Keratinocyte (primary cell): ENCODE data around the gene PDE11A. TPM values are rescaled to one million over a fixed set of nuclear protein-coding genes. Genes with fewer than 3 reads are reported as not detected.

Source experiments
- DNase-seq: peaks from one replicate; pipeline ENCODE4 v3.0.0-alpha.2; 2011; ENCODE audit warnings: low read depth, missing footprints, low spot score
- FAIRE-seq: peaks from 2 replicates; lab custom pipeline; 2011; peaks lifted over from hg19 to GRCh38; lab: Jason Lieb, UNC
- H2AFZ ChIP-seq: 2 replicates; pipeline ENCODE4 v1.6.0; 2012; ENCODE audit warnings: low read length, control low read depth, inconsistent platforms; ENCODE audit not compliant: control insufficient read depth
- H3K27ac ChIP-seq: 2 replicates; pipeline ENCODE4 v1.5.1; 2011; ENCODE audit warnings: low read length; ENCODE audit not compliant: control insufficient read depth, insufficient read depth
- H3K27me3 ChIP-seq: 3 replicates; pipeline ENCODE4 v1.6.0; 2011; ENCODE audit warnings: low read length; ENCODE audit not compliant: control insufficient read depth, insufficient read depth; ENCODE audit errors: extremely low read depth
- H3K36me3 ChIP-seq, 2 experiments: 2 replicates in 1 of 2; 3 replicates in 1 of 2; pipeline ENCODE4 v1.5.1; 2011; ENCODE audit warnings: low read length in 2 of 2, mild to moderate bottlenecking in 1 of 2; ENCODE audit not compliant: control insufficient read depth in 2 of 2, insufficient read depth in 2 of 2; ENCODE audit errors: extremely low read depth in 1 of 2
- H3K4me1 ChIP-seq: 3 replicates; pipeline ENCODE4 v1.5.1; 2011; ENCODE audit warnings: low read length; ENCODE audit not compliant: control insufficient read depth, insufficient read depth; ENCODE audit errors: extremely low read depth
- H3K4me2 ChIP-seq: 3 replicates; pipeline ENCODE4 v1.6.0; 2011; ENCODE audit warnings: low read depth, low read length; ENCODE audit not compliant: control insufficient read depth, insufficient read depth; ENCODE audit errors: extremely low read depth
- H3K4me3 ChIP-seq, 3 experiments: fragments of 200-600 bp in 1 of 3; sonication (generic) in 1 of 3; 2 replicates in 2 of 3; 3 replicates in 1 of 3; pipeline ENCODE4 v1.5.1; 2011 to 2016; ENCODE audit warnings: low read length in 3 of 3, mild to moderate bottlenecking in 3 of 3, control low read depth in 2 of 3, inconsistent platforms in 1 of 3, low read depth in 1 of 3, mixed read lengths in 1 of 3, mixed run types in 1 of 3, moderate library complexity in 1 of 3; ENCODE audit not compliant: control insufficient read depth in 2 of 3, insufficient read depth in 2 of 3; ENCODE audit errors: extremely low read depth in 1 of 3
- H3K79me2 ChIP-seq: 2 replicates; pipeline ENCODE4 v1.6.0; 2012; ENCODE audit warnings: low read length; ENCODE audit not compliant: control insufficient read depth, insufficient read depth
- H3K9ac ChIP-seq: 3 replicates; pipeline ENCODE4 v1.6.0; 2011; ENCODE audit warnings: low read length; ENCODE audit not compliant: control insufficient read depth, insufficient read depth; ENCODE audit errors: extremely low read depth
- H3K9me1 ChIP-seq: 3 replicates; pipeline ENCODE4 v1.6.0; 2011; ENCODE audit warnings: low read length; ENCODE audit not compliant: control insufficient read depth, insufficient read depth; ENCODE audit errors: extremely low read depth
- H3K9me3 ChIP-seq: 2 replicates; pipeline ENCODE4 v1.5.1; 2012; ENCODE audit warnings: low read depth, low read length; ENCODE audit not compliant: control insufficient read depth
- H4K20me1 ChIP-seq: 3 replicates; pipeline ENCODE4 v1.6.0; 2011; ENCODE audit warnings: low read length; ENCODE audit not compliant: control insufficient read depth, insufficient read depth; ENCODE audit errors: extremely low read depth
- EZH2 ChIP-seq: IDR thresholded peaks from one replicate; pipeline ENCODE4 v1.6.1; 2012; ENCODE audit warnings: inconsistent platforms, mild to moderate bottlenecking, low read length, moderate library complexity
- dilution Hi-C: fragments of 300-500 bp; cut with MboI; formaldehyde crosslinking; loops from one replicate; pipeline ENCODE4 v1.7.0; 2020; ENCODE audit warnings: low sequenced_read_pairs; ENCODE audit not compliant: extremely low pct_ligation_motif_present
- polyA plus RNA-seq, 5 experiments: library from polyadenylated mRNA; depleted of rRNA in 3 of 5; stranded (reverse) in 3 of 5; stranded (forward) in 1 of 5; unstranded in 1 of 5; fragments of >200 nt; gene quantifications; 1 replicate in 1 of 5; 2 replicates in 3 of 5; 3 replicates in 1 of 5; pipeline versions ENCODE4 v1.2.1 to v1.2.3, GENCODE V29; 2011 to 2012; ENCODE audit warnings: missing spikeins in 2 of 5, low read depth in 1 of 5, low replicate concordance in 1 of 5
- TF ChIP-seq, protein P1 (sequence below), 3 experiments: IDR thresholded peaks in 1 of 3; conservative IDR thresholded peaks in 1 of 3; optimal IDR thresholded peaks in 1 of 3; 2 replicates in 2 of 3; 3 replicates in 1 of 3; pipeline versions ENCODE3 to v1.5.1; 2011; ENCODE audit warnings: low read length in 3 of 3, mild to moderate bottlenecking in 3 of 3, moderate library complexity in 2 of 3, control low read depth in 1 of 3, inconsistent platforms in 1 of 3; ENCODE audit not compliant: insufficient read depth in 2 of 3; ENCODE audit errors: extremely low read depth in 1 of 3

PDE11A gene
- polyA plus RNA-seq, 1 donor (not counting 4 experiments of a cell fraction or from before 2014, with no cell fraction given): 0.01 TPM

- DNase-seq (no peak), FAIRE-seq (no peak)
- Histone ChIP-seq H3K79me2 (no peaks in the 10 kb centered on the region), H3K36me3 (no peaks in the 10 kb centered on the region), H3K9ac (no peak overlapping the region), H3K9me3 (no peaks in the 10 kb centered on the region), H3K27ac (no peak overlapping the region), H4K20me1 (no peaks in the 10 kb centered on the region), H3K9me1 (no peaks in the 10 kb centered on the region), H2AFZ (no peak overlapping the region), H3K4me2 (no peak overlapping the region), H3K4me1 (no peaks in the 10 kb centered on the region), H3K4me3 (no peak overlapping the region), H3K27me3 (no peaks in the 10 kb centered on the region)
- TF ChIP-seq, protein P1, sequence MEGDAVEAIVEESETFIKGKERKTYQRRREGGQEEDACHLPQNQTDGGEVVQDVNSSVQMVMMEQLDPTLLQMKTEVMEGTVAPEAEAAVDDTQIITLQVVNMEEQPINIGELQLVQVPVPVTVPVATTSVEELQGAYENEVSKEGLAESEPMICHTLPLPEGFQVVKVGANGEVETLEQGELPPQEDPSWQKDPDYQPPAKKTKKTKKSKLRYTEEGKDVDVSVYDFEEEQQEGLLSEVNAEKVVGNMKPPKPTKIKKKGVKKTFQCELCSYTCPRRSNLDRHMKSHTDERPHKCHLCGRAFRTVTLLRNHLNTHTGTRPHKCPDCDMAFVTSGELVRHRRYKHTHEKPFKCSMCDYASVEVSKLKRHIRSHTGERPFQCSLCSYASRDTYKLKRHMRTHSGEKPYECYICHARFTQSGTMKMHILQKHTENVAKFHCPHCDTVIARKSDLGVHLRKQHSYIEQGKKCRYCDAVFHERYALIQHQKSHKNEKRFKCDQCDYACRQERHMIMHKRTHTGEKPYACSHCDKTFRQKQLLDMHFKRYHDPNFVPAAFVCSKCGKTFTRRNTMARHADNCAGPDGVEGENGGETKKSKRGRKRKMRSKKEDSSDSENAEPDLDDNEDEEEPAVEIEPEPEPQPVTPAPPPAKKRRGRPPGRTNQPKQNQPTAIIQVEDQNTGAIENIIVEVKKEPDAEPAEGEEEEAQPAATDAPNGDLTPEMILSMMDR (optimal IDR thresholded peaks at IDR 0.05 in 1 of 3, IDR thresholded peaks at IDR 0.05 in 1 of 3, conservative IDR thresholded peaks at IDR 0.05 in 1 of 3; ENCODE audit: extremely low read depth in 1 of 3, insufficient read depth in 2 of 3, low read length in 3 of 3): no peak
- no peak for TF ChIP-seq EZH2
- dilution Hi-C loops: no loop called here
Observed at GRCh38 chr2:177612659-177613058, 459.9 kb downstream of the PDE11A start.

- Histone ChIP-seq H3K27ac (no peak overlapping the region), H4K20me1 (no peaks in the 10 kb centered on the region), H3K79me2 (no peaks in the 10 kb centered on the region), H2AFZ (no peak overlapping the region), H3K9me3 (no peaks in the 10 kb centered on the region), H3K27me3 (no peaks in the 10 kb centered on the region), H3K36me3 (no peaks in the 10 kb centered on the region), H3K9ac (no peak overlapping the region), H3K4me1 (no peaks in the 10 kb centered on the region), H3K4me3 (no peak overlapping the region), H3K9me1 (no peaks in the 10 kb centered on the region), H3K4me2 (no peak overlapping the region)
- dilution Hi-C loops: no loop called here
- TF ChIP-seq EZH2: no peak
- TF ChIP-seq, protein P1 (optimal IDR thresholded peaks at IDR 0.05 in 1 of 3, IDR thresholded peaks at IDR 0.05 in 1 of 3, conservative IDR thresholded peaks at IDR 0.05 in 1 of 3; ENCODE audit: extremely low read depth in 1 of 3, insufficient read depth in 2 of 3, low read length in 3 of 3): no peak
- DNase-seq (no peak), FAIRE-seq (no peak)
Observed at GRCh38 chr2:177611310-177611886, 461.2 kb downstream of the PDE11A start.
